DMS53 (cell line): ENCODE results near the gene LRRC32.
"Not testable (repeated sequence)": the region's sequence is repeated elsewhere in the genome, so short reads cannot be mapped to it uniquely, and the experiment has no call there.

ENCODE experiments used
- DNase-seq: peaks from one replicate; lab custom pipeline; 2025; lab: John Stamatoyannopoulos, UW

The LRRC32 gene

GRCh38 chr11:76648061-76648460 lies 22.5 kb downstream of the LRRC32 start:
- DNase-seq, result no peak

- no peak for DNase-seq
These were observed 23.5 kb downstream of the LRRC32 start for GRCh38 chr11:76646882-76647534.

- peak; percentile 45 for DNase-seq
These were observed 26.0 kb downstream of the LRRC32 start for GRCh38 chr11:76644591-76644990.

- DNase-seq, result not testable (repeated sequence)
These were observed 26.8 kb downstream of the LRRC32 start for GRCh38 chr11:76643711-76644110.

GRCh38 chr11:76642341-76642740 lies 28.2 kb downstream of the LRRC32 start:
- no peak for DNase-seq

- DNase-seq, result no peak
These were observed 28.6 kb downstream of the LRRC32 start for GRCh38 chr11:76641905-76642304.

GRCh38 chr11:76640501-76640900 lies 30.0 kb downstream of the LRRC32 start:
- DNase-seq, result no peak

GRCh38 chr11:76639621-76640020 lies 30.9 kb downstream of the LRRC32 start:
- no peak for DNase-seq

GRCh38 chr11:76638270-76639197 lies 32.0 kb downstream of the LRRC32 start:
- no peak for DNase-seq

GRCh38 chr11:76637491-76638269 lies 32.9 kb downstream of the LRRC32 start:
- no peak for DNase-seq

GRCh38 chr11:76636826-76637460 lies 33.6 kb downstream of the LRRC32 start:
- DNase-seq, result no peak

GRCh38 chr11:76635991-76636738 lies 34.4 kb downstream of the LRRC32 start:
- no peak for DNase-seq

GRCh38 chr11:76634886-76635285 lies 35.7 kb downstream of the LRRC32 start:
- DNase-seq, result no peak

GRCh38 chr11:76632492-76632891 lies 38.1 kb downstream of the LRRC32 start:
- DNase-seq, result no peak

GRCh38 chr11:76631566-76632308 lies 38.8 kb downstream of the LRRC32 start:
- DNase-seq, result no peak

GRCh38 chr11:76630600-76631281 lies 39.8 kb downstream of the LRRC32 start:
- no peak for DNase-seq

- DNase-seq, result peak; percentile 34
These were observed 40.5 kb downstream of the LRRC32 start for GRCh38 chr11:76629853-76630599.

- no peak for DNase-seq
These were observed 41.3 kb downstream of the LRRC32 start for GRCh38 chr11:76629116-76629852.
